HG02943 (cell line): Measurements from ENCODE around the gene DLGAP1.

Experiments used
- ATAC-seq: cut with Tn5 transposase; IDR thresholded peaks from one replicate; pipeline ENCODE4 v1.9.1; 2021; ENCODE audit warnings: mild to moderate bottlenecking, low read depth, moderate library complexity; ENCODE audit not compliant: unreplicated experiment

The DLGAP1 gene

GRCh38 chr18:3966642-3967358, 488.3 kb downstream of the DLGAP1 start:
- ATAC-seq = no peak

GRCh38 chr18:3966246-3966641, 488.9 kb downstream of the DLGAP1 start:
- ATAC-seq = no peak

- no peak for ATAC-seq
Measured at GRCh38 chr18:3960977-3961376, 494.1 kb downstream of the DLGAP1 start.

GRCh38 chr18:3960142-3960541, 495.0 kb downstream of the DLGAP1 start:
- no peak for ATAC-seq

- no peak for ATAC-seq
Measured at GRCh38 chr18:3952031-3952430, 503.1 kb downstream of the DLGAP1 start.

GRCh38 chr18:3950668-3951404, 504.3 kb downstream of the DLGAP1 start:
- ATAC-seq = no peak

GRCh38 chr18:3948958-3949357, 506.1 kb downstream of the DLGAP1 start:
- no peak for ATAC-seq

GRCh38 chr18:3947383-3947782, 507.7 kb downstream of the DLGAP1 start:
- ATAC-seq = no peak

- no peak for ATAC-seq
Measured at GRCh38 chr18:3935305-3935704, 519.8 kb downstream of the DLGAP1 start.

GRCh38 chr18:3932276-3932675, 522.8 kb downstream of the DLGAP1 start:
- ATAC-seq = no peak

GRCh38 chr18:3931542-3932112, 523.5 kb downstream of the DLGAP1 start:
- ATAC-seq = no peak

- ATAC-seq = no peak
Measured at GRCh38 chr18:3931013-3931315, 524.1 kb downstream of the DLGAP1 start.

GRCh38 chr18:3930126-3931012, 524.7 kb downstream of the DLGAP1 start:
- no peak for ATAC-seq

- no peak for ATAC-seq
Measured at GRCh38 chr18:3924455-3924854, 530.7 kb downstream of the DLGAP1 start.

- no peak for ATAC-seq
Measured at GRCh38 chr18:3923750-3924149, 531.4 kb downstream of the DLGAP1 start.

- ATAC-seq = no peak
Measured at GRCh38 chr18:3921826-3922225, 533.3 kb downstream of the DLGAP1 start.

- ATAC-seq = no peak
Measured at GRCh38 chr18:3920832-3921231, 534.3 kb downstream of the DLGAP1 start.

GRCh38 chr18:3919396-3920061, 535.6 kb downstream of the DLGAP1 start:
- no peak for ATAC-seq

- ATAC-seq = no peak
Measured at GRCh38 chr18:3916082-3916481, 539.0 kb downstream of the DLGAP1 start.

- ATAC-seq = no peak
Measured at GRCh38 chr18:3914833-3915610, 540.1 kb downstream of the DLGAP1 start.
